Liver (tissue), 9 donors: ENCODE measurements around the gene DNAH6. TPM values are rescaled to one million over a fixed set of nuclear protein-coding genes. Genes with fewer than 3 reads are reported as not detected.
A peak's percentile ranks its signal among the peaks of the same experiment; 100 is the strongest.
"Not testable (repeated sequence)": the region's sequence is repeated elsewhere in the genome, so short reads cannot be mapped to it uniquely, and the experiment has no call there.

Source experiments
- DNase-seq: peaks from one replicate; pipeline ENCODE4 v3.0.0-alpha.2; 2017; ENCODE audit warnings: low spot score
- H3K27ac ChIP-seq, 2 donors: one replicate each; pipeline ENCODE4 v1.7.0; 2013; ENCODE audit warnings: inconsistent platforms in 2 of 2, low read length in 2 of 2, control low read depth in 1 of 2, low read depth in 1 of 2, mild to moderate bottlenecking in 1 of 2
- H3K27me3 ChIP-seq, 4 donors: one replicate each; pipeline versions ENCODE4 v1.6.1 to v1.7.0; 2013; ENCODE audit warnings: low read length in 3 of 4, inconsistent platforms in 1 of 4, mild to moderate bottlenecking in 1 of 4, moderate library complexity in 1 of 4; ENCODE audit not compliant: control insufficient read depth in 4 of 4, insufficient read depth in 4 of 4
- H3K36me3 ChIP-seq, 4 donors: one replicate each; pipeline versions ENCODE4 v1.6.1 to v1.7.0; 2013; ENCODE audit warnings: low read length in 3 of 4, mild to moderate bottlenecking in 3 of 4, low read depth in 1 of 4, moderate library complexity in 1 of 4; ENCODE audit not compliant: control insufficient read depth in 4 of 4, insufficient read depth in 3 of 4
- H3K4me1 ChIP-seq, 4 donors: one replicate each; pipeline versions ENCODE4 v1.6.1 to v1.7.0; 2013; ENCODE audit warnings: low read length in 3 of 4, mild to moderate bottlenecking in 3 of 4, moderate library complexity in 1 of 4; ENCODE audit not compliant: control insufficient read depth in 4 of 4, insufficient read depth in 4 of 4
- H3K4me3 ChIP-seq, 3 donors: one replicate each; pipeline versions ENCODE4 v1.6.1 to v1.7.0; 2013; ENCODE audit warnings: low read length in 3 of 3, control low read depth in 1 of 3, low read depth in 1 of 3, mild to moderate bottlenecking in 1 of 3
- H3K9ac ChIP-seq, 2 donors: one replicate each; pipeline ENCODE4 v1.7.0; 2013; ENCODE audit warnings: low read length in 2 of 2, mild to moderate bottlenecking in 2 of 2, moderate library complexity in 2 of 2, control low read depth in 1 of 2, low read depth in 1 of 2
- H3K9me3 ChIP-seq, 4 donors: one replicate each; pipeline versions ENCODE4 v1.6.1 to v1.7.0; 2013; ENCODE audit warnings: low read length in 3 of 4; ENCODE audit not compliant: control insufficient read depth in 4 of 4
- FOXA1 ChIP-seq: IDR thresholded peaks from 2 replicates; pipeline ENCODE4 v1.6.1; 2016; ENCODE audit warnings: antibody characterized with exemption
- GABPA ChIP-seq, 2 donors: IDR thresholded peaks in 1 of 2; conservative IDR thresholded peaks in 1 of 2; 2 replicates each; pipeline ENCODE4 v1.6.1; 2016; ENCODE audit warnings: antibody characterized with exemption in 2 of 2, mild to moderate bottlenecking in 1 of 2, moderate library complexity in 1 of 2
- RAD21 ChIP-seq, 2 donors: IDR thresholded peaks; 2 replicates each; pipeline ENCODE4 v1.6.1; 2016; ENCODE audit warnings: antibody characterized with exemption in 2 of 2, mild to moderate bottlenecking in 2 of 2
- SP1 ChIP-seq: IDR thresholded peaks from 2 replicates; pipeline ENCODE4 v1.6.1; 2018; ENCODE audit warnings: antibody characterized with exemption, mild to moderate bottlenecking
- TAF1 ChIP-seq: conservative IDR thresholded peaks from 2 replicates; pipeline ENCODE4 v1.6.1; 2016; ENCODE audit warnings: antibody characterized with exemption, mild to moderate bottlenecking
- YY1 ChIP-seq: IDR thresholded peaks from 2 replicates; pipeline ENCODE4 v1.6.1; 2016; ENCODE audit warnings: antibody characterized with exemption, mild to moderate bottlenecking
- WGBS: extraction: QIAGEN DNeasy Blood & Tissue Kit; methylation state at CpG from one replicate; pipeline ENCODE4 v1.1.7; 2013; 5-methylcytosine and 5-hydroxymethylcytosine counted together
- polyA plus RNA-seq, 2 donors: library from polyadenylated mRNA; stranded (reverse) in 1 of 2; unstranded in 1 of 2; fragments of 200-250 nt in 1 of 2; fragments of >200 nt in 1 of 2; fragmentation: Nextera tagmentation in 1 of 2; extraction: Ambion mirVana in 1 of 2; gene quantifications; one replicate each; pipeline versions ENCODE4 v1.2.1 to v1.2.3, GENCODE V29; 2013 to 2015
- total RNA-seq, 2 donors: library from RNA; depleted of rRNA; stranded (reverse); fragments of >200 nt; gene quantifications; one replicate each; pipeline ENCODE4 v1.2.3, GENCODE V29; 2014
- TF ChIP-seq, protein P1 (sequence below): IDR thresholded peaks from 2 replicates; pipeline ENCODE4 v1.6.1; 2016; ENCODE audit warnings: antibody characterized with exemption
- TF ChIP-seq, protein P2 (sequence below): fragments of 150-350 bp; IDR thresholded peaks from 2 replicates; pipeline ENCODE4 v1.5.1; 2017; ENCODE audit warnings: improper control_type of control experiment, low read depth, low read length; ENCODE audit not compliant: missing input control
- donor health status: healthy.
- donor health status: healthy.
- donor health status: healthy.
- donor health status: healthy.
- donor health status: healthy.

DNAH6 gene
- total and polyA plus RNA-seq, 4 donors = 0.32 to 1.6 (median 0.59) TPM

DNA sequence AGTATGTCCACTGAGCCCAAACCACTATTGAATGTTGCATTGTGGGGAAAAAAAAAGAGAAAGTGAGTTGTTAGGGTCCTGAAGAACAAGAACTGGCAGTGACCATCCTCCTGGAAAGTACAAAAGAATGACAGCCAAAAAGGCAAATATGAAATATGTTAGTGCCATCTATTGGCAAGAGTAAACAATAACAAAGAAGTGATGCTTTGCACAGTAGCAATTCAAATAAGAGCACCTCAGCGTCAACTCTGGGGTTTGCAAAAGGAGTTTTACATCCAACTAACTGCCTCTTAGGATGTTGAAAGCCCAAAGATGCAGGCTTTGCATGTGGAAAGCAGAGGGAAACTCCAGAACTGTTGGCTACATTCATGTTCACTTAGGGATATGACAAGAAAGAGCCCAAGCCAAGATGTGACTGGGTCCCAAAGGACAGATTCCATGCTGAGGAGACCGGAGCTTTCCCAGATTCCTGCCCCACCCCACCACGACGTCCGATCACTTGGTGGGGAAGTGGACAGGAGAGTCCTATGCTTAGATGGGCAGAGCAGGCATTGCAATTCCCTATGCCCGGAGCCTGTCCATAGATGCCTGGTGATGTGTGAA, 349.0 kb downstream of the DNAH6 start:
- no peak for TF ChIP-seq TAF1
- TF ChIP-seq SP1 = no peak
- TF ChIP-seq YY1 = no peak
- TF ChIP-seq, protein P1, sequence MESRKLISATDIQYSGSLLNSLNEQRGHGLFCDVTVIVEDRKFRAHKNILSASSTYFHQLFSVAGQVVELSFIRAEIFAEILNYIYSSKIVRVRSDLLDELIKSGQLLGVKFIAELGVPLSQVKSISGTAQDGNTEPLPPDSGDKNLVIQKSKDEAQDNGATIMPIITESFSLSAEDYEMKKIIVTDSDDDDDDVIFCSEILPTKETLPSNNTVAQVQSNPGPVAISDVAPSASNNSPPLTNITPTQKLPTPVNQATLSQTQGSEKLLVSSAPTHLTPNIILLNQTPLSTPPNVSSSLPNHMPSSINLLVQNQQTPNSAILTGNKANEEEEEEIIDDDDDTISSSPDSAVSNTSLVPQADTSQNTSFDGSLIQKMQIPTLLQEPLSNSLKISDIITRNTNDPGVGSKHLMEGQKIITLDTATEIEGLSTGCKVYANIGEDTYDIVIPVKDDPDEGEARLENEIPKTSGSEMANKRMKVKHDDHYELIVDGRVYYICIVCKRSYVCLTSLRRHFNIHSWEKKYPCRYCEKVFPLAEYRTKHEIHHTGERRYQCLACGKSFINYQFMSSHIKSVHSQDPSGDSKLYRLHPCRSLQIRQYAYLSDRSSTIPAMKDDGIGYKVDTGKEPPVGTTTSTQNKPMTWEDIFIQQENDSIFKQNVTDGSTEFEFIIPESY = no peak
- TF ChIP-seq GABPA (IDR thresholded peaks at IDR 0.05 in 1 of 2, conservative IDR thresholded peaks at IDR 0.05 in 1 of 2) = no peak
- TF ChIP-seq RAD21 (IDR thresholded peaks at IDR 0.05) = peak; percentile 79 to 81
- TF ChIP-seq, protein P2, sequence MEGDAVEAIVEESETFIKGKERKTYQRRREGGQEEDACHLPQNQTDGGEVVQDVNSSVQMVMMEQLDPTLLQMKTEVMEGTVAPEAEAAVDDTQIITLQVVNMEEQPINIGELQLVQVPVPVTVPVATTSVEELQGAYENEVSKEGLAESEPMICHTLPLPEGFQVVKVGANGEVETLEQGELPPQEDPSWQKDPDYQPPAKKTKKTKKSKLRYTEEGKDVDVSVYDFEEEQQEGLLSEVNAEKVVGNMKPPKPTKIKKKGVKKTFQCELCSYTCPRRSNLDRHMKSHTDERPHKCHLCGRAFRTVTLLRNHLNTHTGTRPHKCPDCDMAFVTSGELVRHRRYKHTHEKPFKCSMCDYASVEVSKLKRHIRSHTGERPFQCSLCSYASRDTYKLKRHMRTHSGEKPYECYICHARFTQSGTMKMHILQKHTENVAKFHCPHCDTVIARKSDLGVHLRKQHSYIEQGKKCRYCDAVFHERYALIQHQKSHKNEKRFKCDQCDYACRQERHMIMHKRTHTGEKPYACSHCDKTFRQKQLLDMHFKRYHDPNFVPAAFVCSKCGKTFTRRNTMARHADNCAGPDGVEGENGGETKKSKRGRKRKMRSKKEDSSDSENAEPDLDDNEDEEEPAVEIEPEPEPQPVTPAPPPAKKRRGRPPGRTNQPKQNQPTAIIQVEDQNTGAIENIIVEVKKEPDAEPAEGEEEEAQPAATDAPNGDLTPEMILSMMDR = peak; percentile 36
- Histone ChIP-seq H3K9ac (no peak overlapping the region), H3K27ac (no peak overlapping the region), H3K9me3 (no peaks in the 10 kb centered on the region), H3K4me3 (no peak overlapping the region), H3K36me3 (no peaks in the 10 kb centered on the region), H3K27me3 (no peaks in the 10 kb centered on the region), H3K4me1 (no peaks in the 10 kb centered on the region)
- DNase-seq = no peak
- 73% methylated on average over 6 of the region's 6 CpGs for WGBS

DNA sequence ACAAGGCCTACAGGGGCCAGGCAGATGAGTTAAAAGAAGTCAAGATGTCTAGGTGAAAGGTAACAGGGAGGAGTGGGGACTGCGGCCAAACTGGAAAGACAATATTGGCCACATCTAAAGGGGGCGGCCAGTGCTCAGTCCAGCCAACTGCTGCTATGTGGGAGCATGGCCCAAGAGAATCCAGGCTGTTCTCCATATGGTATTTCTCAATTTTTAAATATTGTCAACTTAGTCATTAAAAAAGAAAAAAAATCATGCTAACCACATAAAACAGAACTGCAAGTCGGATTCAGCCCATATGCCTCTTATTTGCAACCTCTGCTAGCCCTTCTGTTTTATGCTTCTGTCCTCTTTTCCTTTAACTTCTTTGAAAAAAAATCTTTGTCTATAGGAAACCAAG, 349.8 kb downstream of the DNAH6 start:
- Histone ChIP-seq H3K27me3 (no peaks in the 10 kb centered on the region), H3K4me1 (no peaks in the 10 kb centered on the region), H3K9me3 (no peaks in the 10 kb centered on the region), H3K4me3 (no peak overlapping the region), H3K36me3 (no peaks in the 10 kb centered on the region), H3K27ac (no peak overlapping the region), H3K9ac (no peak overlapping the region)
- DNase-seq = no peak
- 89% methylated on average over 3 of the region's 3 CpGs for WGBS
- TF ChIP-seq FOXA1 = no peak
- TF ChIP-seq, protein P2 = no peak
- TF ChIP-seq, protein P1 = no peak

DNA sequence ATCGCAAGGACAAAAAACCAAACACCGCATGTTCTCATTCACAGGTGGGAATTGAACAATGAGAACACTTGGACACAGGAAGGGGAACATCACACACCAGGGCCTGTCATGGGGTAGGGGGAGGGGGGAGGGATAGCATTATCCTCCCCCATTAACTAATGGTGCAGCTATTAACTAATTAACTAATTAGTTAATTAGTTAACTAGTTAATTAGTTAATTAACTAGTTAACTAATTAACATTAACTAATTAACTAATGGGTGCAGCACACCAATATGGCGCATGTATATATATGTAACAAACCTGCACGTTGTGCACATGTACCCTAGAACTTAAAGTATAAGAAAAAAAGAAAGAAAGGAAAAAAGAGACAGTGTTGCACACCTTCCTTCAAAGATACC, 352.0 kb downstream of the DNAH6 start:
- not testable (repeated sequence) for H3K9me3 ChIP-seq, H3K4me1 ChIP-seq, H3K4me3 ChIP-seq, H3K36me3 ChIP-seq, H3K27ac ChIP-seq, H3K9ac ChIP-seq, DNase-seq, H3K27me3 ChIP-seq
- 97% methylated on average over 3 of the region's 4 CpGs for WGBS

Other genes with a start within 250 kb of the DNAH6 start
- gene SUCLG1, start 57.2 kb upstream of the DNAH6 start, total RNA-seq = 100 to 1,000 TPM in 1 of 2 donors, 10 to 100 TPM in 1; 60.5 to 149 TPM
- 100 to 1,000 TPM; 101 to 138 TPM for gene SUCLG1, start 57.2 kb upstream of the DNAH6 start, polyA plus RNA-seq